NCI-H2227 treated with DMSO at 0.1 percent for 48 hours (cell line): ENCODE measurements around the gene IRX6.
A peak's percentile ranks its signal among the peaks of the same experiment; 100 is the strongest.

ENCODE experiments used
- DNase-seq: peaks from one replicate; lab custom pipeline; 2025; lab: John Stamatoyannopoulos, UW

IRX6 gene

DNA sequence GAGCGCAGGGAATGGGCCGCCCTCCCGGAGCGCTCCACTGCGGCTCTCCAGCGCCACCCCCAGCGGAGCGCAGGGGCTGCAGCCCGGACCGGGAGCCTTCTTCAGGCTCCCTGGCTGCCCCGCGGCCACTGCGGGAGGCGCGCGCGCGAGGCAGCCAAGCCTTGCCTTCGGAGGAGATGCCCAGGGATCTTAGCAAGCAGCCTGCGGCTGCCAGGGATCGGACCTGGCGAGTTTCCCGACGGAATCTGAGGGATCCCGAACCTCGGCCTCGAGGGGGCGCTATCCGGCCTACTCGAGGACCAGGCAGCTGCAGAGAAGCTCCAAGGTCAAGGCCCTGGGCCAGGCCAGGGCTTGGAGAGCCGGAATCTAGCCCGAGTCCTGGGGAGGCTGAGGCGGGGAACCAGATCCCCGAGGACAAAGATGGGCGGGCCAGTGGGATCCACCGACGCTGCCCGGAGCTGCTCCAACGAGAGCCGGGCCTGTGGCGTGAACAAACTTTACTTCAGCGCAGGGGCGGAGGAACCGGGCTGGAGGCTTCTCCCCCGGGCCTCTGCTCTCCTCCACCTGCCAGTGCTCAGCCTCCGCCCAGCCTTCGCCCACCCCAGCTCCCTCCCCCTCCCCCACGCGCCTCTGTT lies at the start of gene IRX6:
IRX6 (plus strand) TSS at position 567 of the 635 bp plus-strand sequence. CDS start 889 bp downstream, outside the sequence.
- DNase-seq: peak; percentile 17

DNA sequence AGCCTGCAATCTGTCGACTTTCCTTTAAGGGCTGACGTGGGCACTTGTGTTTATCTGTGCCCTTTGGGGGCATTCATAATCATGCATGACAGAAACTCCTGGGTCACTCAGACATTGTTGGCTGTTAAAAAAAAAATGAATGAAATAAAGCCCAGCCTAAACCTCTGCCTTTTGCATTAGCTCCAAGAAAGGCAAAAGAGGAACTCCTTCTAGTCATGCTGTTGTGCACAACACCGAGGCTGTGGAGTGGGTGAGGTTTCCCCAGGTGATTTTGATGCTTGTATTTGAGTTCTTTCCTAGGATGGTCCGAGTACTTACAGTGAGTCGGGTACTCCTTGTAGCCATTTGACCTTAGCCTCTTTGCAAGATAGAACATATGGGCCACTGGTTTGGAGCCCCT lies 49.6 kb upstream of the IRX6 start:
- no peak for DNase-seq

DNA sequence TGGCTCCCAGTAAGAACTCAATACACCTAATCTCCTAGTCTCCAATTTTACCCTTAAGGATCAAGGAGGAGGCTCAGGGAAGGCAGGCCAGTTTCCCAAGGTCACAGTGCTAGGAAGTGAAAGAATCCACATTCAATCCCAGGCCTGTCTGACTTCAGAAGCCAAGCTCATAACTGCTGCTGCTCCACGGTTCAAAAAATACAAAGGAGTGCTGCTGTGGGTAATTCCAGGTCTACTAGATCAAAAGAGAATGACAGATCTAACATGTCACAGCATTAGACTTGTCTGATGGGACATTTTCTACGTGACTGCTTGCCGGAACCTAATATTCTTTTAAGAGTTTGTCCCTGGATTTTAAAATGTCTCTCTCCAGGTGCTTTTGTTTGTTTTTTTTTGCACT lies 48.8 kb upstream of the IRX6 start:
- no peak for DNase-seq

- no peak for DNase-seq
Observed at GRCh38 chr16:55275869-55276268, 48.1 kb upstream of the IRX6 start.

DNA sequence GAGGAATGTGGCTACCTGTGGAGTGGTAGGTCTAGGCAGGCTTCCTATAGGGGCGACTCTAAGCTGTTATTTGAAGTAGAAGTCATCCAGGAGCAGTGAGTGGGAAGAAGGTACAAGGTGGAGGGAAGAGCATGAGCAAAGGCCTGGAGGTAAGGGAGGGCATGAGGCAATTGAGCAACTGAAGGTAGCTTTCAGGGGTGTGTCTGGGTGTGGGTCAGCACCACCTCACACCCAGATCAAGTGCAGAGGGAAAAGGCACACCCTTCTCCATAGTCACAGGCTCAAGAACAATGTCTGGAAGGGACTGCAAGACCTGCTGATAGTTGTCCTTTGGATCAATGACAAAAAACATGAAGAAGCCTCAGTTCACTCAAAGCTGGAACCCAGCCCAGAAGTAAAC lies 46.5 kb upstream of the IRX6 start:
- DNase-seq: no peak

- DNase-seq: no peak
Observed at GRCh38 chr16:55279598-55279997, 44.4 kb upstream of the IRX6 start.

GRCh38 chr16:55280587-55280986 lies 43.4 kb upstream of the IRX6 start:
- DNase-seq: no peak

GRCh38 chr16:55282441-55282840 lies 41.6 kb upstream of the IRX6 start:
- no peak for DNase-seq

GRCh38 chr16:55283812-55284717 lies 39.9 kb upstream of the IRX6 start:
- DNase-seq: no peak

DNA sequence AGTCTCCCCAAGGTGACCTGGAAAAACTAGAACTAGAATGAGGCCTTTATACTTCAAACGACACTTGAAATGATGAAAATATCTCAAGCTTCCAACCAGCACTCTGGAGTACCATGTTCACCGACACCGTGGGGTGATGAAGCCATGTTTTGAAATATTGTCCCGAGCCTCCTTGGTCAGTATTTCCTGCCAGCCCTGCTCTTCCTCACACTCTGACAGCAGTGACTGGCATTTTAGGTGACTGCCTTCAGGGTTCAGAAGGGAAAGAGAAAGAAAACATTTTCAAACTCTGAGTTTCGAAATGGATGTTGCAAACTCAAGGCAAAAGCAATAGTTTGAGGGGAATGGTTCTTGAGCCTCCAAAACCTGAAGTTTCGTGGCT lies 39.3 kb upstream of the IRX6 start:
- DNase-seq: no peak

- no peak for DNase-seq
Observed at GRCh38 chr16:55285586-55285985, 38.4 kb upstream of the IRX6 start.

GRCh38 chr16:55289353-55289752 lies 34.6 kb upstream of the IRX6 start:
- no peak for DNase-seq

- no peak for DNase-seq
Observed at GRCh38 chr16:55291847-55292246, 32.2 kb upstream of the IRX6 start.

DNA sequence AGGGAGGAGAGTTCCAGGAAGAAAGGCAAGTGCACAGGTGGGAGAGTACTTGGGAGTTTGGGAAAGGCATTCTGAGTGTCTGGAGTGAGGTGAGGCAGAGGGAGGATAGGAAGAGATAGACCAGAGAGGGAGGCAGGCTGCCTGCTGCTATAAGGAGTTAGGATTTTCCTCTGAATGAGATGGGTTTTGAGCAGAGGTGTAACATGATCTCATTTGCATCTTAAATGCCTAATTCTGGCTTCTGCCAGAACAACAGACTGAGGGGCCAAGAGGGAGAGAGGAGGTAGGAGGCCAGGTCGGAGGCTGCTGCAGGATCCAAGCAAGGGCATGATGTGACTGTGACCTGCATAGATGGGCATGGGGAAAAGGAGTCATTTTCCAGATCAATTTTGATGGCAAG lies 31.5 kb upstream of the IRX6 start:
- no peak for DNase-seq

- DNase-seq: no peak
Observed at GRCh38 chr16:55294129-55294528, 29.9 kb upstream of the IRX6 start.

- DNase-seq: no peak
Observed at GRCh38 chr16:55294931-55295342, 29.1 kb upstream of the IRX6 start.

DNA sequence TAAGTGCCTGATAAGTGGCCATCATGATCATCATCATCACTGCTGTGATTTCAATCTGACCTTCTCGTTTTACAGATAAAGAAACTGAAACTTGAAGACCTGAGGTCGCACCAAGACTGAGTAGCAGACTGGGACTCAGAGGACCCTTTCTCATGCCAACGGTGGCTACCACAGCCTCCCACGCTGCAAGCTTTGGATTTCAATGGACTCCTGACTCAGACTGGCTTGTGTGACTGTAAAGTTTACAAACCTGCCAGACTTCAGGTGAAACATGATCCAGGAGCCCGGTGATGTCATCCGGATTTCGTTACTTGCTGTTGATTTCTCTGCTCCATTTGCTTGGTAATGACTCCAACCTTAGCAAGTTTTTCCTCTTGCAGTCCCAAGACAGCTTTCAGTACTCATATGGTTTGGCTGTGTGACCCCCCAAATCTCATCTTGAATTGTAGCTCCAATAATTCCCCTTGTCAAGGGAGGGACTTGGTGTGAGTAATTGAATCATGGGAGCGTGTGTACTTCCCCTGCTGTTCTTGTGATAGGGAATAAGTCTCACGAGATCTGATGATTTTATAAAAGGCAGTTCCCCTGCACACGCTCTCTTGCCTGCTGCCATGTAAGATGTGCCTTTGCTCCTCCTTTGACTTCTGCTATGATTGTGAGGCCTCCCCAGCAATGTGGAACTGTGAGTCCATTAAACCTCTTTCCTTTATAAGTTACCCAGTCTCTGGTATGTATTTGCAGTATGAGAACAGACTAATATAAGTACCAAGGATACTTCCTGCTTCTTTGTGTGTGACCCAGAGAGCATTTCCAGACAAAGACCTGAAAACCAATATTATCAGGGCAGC lies 26.7 kb upstream of the IRX6 start:
- DNase-seq: no peak

- DNase-seq: no peak
Observed at GRCh38 chr16:55297910-55298479, 26.0 kb upstream of the IRX6 start.

- DNase-seq: no peak
Observed at GRCh38 chr16:55301385-55302008, 22.5 kb upstream of the IRX6 start.

- DNase-seq: no peak
Observed at GRCh38 chr16:55302635-55303034, 21.4 kb upstream of the IRX6 start.

DNA sequence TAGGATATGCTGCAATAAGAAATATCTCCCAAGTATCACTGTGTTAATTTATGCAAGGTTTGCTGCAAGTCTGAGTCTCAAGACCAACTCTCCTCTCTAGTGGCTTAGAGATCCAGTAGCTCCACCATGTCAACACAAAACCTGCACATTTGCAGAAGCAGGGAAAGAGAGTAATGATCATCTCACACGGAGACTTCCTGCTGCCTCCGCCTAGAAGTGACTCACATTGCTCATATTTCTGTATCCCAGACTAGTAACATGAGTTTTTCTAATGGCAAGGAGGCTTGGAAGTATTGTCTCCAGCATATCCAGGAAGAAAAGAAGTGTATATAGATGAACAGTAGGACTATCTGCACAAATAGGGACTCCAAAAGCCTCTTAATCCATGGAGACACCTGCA lies 15.0 kb upstream of the IRX6 start:
- no peak for DNase-seq

- DNase-seq: no peak
Observed at GRCh38 chr16:55322327-55322726, 1.7 kb upstream of the IRX6 start.
